Measurements from ENCODE around the gene LRRC51.
"Not testable (repeated sequence)": the region's sequence is repeated elsewhere in the genome, so short reads cannot be mapped to it uniquely, and the experiment has no call there.

Gene LRRC51

DNA sequence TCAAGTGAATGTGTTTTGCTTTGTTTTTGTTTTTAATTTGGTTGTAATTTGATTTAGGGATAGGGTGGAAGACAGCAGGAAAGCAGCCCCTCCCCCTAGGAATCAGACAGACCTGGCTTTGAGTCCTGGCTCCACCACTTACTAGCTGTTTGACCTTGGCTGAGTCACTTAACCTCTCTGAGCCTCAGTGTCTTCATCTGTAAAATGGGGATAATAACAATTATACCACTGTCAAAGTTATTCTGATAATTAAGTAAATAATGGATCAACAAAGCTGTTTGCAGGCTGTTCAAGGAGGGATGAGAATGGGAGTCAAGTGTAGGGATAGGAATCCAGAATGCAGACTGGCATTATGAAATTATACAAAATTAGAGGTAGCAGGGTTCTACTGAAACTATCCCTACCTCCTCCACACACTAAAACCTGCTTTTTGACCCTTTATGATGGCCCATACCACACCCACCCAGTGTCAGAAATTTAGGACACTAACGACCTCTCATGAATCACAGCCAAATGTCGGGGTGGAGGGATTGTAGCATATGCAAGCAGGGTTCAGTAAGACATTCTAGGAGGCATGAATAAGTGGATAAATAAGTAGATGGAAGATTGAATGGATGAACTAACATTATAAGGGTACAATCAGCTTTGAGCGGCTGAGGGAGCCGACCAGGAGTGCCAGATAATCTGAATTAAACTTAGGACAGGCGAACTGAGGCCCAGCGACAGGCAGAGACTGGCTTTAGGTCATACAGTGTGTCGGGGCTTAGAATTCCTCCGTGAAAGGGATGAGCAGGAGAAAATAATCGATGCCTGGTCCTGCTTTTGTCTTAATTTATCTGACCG lies 30.9 kb downstream of the LRRC51 start:
- DNase-seq, result no peak

DNA sequence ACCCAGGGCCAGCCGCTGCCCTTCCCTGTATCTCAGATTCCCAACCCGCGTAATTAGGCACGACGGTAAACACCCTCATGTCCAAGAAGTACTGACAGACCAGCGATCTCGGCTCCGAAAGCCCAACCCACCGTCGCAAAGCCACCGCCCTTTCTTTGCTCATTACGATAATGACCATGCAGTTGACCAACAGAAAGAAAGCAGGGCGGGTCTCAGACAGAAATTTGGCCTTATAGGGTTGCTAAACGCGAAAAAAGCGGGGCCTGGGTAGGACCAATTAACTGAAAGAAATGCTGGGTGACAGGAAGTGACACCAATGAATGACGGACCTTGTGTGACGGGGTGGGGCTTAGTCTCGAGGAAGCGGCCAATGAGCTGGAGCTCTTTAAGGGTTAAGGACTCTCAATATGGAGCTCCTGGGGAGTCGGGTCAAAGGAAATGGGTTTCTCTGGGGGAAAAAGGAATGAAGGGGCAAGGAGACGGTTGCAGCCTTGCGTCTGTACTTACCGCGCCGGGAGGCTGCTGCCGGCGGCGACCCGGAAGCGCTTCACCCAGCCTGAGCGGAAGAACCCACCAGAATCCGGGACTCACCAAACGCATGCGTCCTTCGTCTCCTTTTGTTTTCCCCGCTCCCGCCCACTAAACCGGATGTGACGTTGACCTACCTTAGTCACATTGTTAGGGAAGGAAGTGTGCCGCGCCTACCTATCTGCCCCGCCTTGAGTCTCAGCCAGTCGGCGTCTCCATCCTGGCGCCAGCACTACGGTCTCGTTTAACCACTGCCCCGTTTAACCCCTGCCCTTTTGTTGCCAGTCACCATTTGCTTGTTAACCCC lies 31.7 kb downstream of the LRRC51 start, which contains the start of gene ANAPC15:
Gene ANAPC15 (minus strand): TSS at position 553 of the 835 bp plus-strand sequence. CDS start 1,419 bp downstream, outside the sequence.
- peak; percentile 100 for DNase-seq

DNA sequence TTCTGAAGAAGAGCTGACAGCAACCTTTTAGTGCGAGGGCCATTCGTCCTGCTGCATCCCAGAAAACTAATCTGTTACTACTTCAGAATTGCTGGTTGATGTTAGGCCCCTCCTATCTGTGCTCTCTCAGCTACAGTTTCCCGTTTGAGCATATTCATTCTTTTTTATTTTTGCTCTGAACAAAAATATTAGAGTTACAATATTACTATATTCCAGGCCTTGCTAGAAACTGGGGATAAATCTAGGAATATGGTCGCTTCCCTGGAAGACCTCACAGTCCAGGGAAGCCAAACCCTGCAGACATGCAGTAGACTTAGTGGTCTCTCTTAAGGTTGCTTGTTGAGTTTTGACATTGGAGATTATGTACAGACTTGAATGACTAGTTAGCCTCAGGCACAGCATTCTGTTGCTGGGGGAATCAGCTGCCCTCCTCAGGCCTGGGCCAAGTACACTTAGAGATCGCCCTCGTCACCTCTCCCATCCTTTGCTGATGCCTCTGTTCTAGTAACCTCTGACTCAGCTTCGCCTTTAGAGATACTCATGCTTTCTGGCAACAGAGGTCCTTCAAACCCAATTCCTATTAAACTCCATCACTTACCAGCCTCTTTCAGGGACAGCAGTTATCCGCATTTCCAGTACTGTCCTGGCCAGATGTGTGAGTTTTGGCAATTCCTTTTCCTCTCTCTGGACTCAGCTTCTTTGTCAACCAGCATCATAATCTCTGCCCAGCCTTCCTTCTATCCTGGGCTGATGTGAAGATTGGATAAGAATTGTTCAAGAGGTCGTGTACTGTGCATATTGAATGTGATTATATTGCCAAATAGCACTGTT lies 32.5 kb downstream of the LRRC51 start:
- no peak for DNase-seq

DNA sequence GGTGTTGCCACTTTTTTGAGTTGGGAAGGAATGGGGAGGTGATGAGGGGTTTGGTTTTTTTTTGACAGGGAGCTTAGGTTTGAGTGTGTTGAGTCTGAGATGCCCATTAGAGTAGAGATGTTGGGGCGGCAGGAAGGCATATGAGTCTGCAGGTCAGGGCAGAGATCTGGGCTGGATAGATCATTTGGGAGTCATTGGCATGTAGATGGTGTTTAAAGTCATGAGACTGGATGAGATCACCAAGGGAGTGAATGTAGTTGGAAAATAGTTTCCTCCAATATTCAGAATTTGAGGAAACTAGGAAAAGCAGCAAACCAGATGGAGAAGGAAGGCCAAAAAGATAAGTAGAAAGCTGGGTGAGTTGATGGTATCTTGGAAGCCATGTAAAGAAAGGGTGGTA lies 33.9 kb downstream of the LRRC51 start:
- DNase-seq, result no peak

DNA sequence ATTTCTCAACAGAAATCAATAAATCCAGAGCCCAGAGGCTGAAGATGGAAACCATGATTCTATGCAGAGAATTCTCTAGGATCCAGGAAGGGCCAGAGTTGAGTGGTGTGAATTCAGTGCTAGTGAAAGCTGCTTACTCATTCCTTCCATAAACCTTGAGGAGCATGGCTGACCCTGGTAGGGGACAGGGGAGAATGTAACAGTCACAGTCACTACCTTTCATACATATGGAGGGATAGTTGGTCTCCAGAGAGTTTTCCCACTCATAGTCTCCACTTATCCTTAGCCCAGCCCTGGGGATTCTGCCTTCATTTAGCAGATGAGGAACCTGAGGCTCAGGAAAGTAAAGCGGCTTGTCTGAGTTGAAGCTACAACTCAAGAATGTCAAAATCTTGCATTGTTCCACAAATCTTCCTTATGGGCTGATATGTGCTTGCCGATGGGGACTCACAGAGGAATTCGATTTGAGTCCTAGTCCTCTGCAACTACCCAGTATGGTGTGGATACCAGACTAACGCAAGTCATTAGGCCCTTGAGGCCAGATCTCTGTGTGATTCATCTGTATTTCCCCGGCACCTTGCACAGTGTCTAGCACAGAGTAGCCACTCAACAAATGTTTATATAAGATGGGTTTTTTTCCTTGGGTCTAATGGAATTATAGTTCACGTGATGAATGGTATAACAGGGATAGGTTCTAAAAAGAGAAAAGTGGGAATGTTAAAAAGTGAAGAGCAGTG lies 35.5 kb downstream of the LRRC51 start:
- no peak for DNase-seq

DNA sequence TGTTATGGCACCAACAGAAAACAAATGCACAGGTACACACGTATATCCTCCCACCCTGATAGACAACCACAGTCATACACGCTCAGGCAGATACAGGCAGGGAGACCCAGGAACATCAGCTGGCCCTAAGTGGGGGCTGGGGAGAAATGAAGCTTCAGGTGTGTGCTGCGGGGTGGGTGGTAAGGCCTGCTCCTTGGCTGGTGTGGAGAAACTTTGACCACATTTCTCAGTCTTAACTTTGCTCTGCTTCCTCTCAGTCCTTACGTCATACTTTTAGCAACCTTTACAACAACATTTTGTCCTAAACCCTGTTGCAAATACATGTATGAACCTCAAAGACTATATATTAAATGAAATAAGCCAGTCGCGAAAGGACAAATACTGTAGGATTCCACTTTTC lies 38.5 kb downstream of the LRRC51 start:
- no peak for DNase-seq

DNA sequence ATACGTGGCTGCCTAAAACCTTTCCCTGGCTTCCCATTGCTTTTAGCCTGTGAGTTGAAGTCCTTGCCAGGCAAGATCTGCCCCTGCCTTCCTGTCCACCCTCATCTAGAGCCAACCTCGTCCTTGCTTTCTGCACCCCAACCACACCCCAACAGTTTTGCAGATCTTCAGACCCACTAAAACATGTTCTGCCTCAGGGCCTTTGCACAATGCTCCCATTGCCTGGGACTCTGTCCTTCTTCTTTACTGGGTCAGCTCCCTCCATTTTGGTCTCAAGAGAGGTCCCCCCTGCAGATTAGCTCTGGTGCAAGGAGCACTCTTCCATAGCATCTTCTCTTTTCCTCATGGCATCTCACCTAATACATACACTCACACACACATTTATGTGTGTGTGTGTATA lies 40.3 kb downstream of the LRRC51 start:
- no peak for DNase-seq

DNA sequence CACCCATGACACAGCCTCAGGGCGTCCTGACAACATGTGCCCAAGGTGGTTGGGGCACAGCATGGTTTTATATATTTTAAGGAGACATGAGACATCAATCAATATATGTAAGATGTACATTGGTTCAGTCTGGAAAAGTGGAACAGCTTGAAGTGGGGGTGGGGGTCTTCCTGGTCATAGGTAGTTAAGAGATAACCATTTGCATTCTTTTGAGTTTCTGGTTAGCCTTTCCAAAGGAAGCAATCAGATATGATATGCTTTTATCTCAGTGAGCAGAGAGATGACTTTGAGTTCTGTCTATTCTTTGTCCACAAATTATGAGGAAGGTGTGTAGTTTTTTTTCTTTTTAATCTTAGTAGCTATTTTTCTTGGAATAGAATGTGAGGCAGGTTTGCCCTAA lies 42.0 kb downstream of the LRRC51 start:
- DNase-seq, result no peak

DNA sequence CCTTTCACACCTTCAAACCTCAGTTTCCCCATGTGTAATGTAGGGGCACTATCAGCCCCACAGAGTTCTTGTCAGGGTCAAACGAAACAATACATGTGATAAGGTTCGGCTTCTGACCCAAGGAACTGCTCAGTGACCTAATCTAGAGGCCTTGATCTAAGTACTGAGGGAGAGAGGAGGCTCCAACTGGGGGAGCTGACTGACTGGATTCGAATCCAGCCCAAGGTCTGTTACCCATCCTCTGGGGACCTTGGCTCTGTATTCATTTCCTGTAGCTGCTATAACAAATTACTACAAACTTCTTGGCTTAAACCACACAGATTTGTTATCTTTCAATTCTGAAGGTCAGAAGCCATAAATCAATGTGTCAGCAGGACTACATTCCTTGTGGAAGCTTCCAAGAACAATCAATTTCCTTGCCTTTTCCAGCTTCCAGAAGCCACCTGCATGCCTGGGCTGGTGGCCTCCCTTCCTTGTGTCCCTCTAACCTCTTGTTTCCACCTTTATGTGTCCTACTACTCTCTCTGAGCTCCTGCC lies 42.5 kb downstream of the LRRC51 start:
- no peak for DNase-seq

DNA sequence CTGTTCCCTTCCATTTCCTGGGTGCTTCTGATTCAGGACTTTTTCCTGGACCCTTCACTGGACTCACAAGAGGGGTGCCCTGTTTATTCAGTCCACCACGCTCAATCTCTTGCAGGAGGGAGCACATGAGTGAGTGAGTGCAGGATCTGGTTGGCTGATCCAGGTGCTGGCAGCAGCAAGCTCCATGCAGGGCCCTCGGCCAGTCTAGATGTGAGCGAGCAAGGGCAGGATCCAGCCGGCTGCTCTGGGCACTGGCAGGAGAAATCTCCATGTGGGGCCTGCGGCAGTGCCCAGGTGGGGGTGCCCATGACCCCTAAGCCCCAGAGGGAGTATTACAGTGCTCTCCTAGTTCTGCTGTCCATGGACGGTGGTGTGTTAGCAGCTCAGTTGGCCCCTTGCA lies 43.4 kb downstream of the LRRC51 start:
- DNase-seq, result no peak

DNA sequence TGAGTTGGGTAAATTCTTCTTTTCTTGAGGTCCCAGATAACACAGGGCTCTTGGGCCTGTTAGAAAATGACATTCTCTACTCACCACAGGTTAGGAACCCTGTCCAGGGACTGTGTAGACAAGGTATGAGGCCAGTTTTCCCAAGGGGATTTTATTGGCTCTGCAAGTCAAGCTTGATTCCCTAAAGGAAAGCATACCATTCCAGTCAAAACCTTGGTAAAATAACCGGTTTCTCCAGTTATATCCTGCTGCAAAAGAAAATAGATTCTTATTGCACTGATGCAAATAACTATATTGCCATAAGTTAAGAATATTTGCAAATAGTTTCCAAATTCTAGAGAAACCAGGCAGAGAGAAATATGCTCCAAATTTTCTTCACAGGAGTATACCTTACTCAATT lies 45.3 kb downstream of the LRRC51 start:
- DNase-seq, result no peak

DNA sequence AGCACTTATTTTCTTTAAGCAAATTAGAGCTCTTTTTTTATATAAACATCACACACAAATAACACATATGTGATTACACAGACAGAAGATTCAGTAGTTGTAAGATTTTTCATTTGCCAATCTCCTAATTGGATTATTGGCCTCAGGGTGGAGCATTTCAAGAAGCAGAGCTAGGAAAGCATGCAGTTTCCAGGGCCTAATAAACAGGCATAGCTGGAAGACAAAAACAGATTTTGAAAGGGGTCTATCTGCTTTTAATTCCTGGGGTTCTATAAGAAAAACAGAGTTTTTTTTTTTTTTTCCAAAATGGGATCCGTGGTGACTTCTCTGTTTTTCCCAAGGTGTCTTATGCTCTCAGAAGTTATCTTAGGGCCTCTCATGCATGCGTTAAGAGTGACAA lies 47.3 kb downstream of the LRRC51 start:
- DNase-seq, result no peak

DNA sequence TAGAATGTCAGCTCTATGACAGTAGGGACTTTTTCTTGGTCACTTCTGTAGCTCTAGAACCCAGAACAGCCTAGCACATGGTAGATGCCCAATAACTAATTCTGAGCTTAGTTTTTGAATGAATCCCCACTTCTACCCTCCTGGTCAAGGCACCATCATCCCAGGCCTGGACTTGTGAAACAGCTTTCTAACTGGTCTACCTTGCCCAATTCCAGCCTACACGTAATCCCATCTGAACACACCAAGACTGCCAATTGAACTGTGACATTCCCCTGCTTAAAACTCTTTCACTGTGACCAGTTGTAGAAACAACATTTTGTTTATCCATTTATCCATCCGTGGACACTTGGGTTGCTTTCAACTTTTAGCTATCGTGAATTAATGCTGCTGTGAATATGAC lies 48.7 kb downstream of the LRRC51 start:
- DNase-seq, result no peak

DNA sequence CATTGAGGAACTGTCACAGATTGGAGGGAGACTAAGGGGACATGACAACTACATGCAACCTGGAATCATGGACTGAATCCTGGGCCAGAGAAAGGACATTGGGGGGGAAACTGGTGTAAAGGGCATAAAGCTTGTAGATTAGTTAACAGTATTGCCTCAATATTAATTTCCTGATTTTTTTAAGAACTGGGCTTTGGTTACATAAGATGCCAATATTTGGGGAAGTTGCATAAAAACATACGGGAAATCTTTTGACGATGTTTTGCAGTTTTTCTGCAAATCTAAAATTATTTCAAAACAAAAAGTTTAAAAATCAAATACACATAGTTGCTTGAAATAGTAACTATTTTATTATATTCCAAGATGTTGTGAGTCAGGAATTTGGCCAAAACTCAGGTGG lies 52.0 kb downstream of the LRRC51 start:
- DNase-seq, result no peak

DNA sequence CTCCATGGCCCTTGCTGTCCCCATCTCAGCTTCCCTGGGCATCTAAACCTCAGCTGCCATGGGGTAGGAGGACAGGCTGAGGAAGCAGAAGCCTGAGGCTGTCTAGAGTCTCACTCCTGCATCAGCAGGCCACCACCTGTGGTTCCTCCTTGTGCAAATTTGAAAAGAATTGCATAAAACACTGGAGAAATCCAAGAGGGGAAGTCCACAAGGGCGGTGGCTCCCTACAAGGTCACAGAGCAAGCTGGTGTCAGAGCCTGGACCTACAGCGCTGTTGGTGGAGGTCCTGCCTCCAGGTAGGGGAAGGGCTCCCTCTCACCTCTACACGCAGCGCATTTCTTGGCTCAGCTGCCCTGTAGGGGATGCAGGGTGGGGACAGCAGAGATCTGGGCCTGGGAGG lies 54.8 kb downstream of the LRRC51 start, which contains the start of gene FOLR3:
Gene FOLR3 (plus strand): TSS at position 253 of the 400 bp plus-strand sequence. CDS start 228 bp downstream, outside the sequence.
- DNase-seq, result not testable (repeated sequence)

DNA sequence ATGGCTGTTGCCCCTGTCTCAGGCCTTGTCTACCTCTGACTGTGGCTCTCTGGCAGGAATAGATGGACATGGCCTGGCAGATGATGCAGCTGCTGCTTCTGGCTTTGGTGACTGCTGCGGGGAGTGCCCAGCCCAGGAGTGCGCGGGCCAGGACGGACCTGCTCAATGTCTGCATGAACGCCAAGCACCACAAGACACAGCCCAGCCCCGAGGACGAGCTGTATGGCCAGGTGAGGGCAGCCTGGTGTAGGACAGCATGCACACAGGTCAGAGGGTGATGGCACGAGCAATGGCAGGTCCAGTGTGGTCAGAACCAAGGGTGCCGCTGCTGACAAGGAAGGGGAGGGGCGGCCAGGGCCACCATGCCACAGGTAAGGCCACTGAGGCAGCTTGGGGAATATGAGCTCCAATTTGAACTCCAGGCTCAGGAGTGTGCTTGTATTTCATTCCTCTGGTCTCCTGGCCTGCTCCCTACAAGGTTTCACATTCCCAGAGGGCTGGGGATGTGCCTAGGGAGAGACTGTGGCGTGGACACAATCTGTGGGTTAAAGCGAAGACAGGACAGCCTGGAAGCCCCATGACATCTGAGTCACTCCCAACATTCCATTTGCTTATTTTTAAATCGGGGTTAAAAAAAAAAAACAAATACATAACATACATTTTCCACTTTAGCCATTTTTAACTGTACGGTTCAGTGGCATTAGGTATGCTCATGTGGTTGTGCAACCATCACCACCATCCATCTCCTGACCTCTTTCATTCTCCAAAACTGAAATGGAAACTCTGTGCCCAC lies 55.4 kb downstream of the LRRC51 start:
- no peak for DNase-seq

DNA sequence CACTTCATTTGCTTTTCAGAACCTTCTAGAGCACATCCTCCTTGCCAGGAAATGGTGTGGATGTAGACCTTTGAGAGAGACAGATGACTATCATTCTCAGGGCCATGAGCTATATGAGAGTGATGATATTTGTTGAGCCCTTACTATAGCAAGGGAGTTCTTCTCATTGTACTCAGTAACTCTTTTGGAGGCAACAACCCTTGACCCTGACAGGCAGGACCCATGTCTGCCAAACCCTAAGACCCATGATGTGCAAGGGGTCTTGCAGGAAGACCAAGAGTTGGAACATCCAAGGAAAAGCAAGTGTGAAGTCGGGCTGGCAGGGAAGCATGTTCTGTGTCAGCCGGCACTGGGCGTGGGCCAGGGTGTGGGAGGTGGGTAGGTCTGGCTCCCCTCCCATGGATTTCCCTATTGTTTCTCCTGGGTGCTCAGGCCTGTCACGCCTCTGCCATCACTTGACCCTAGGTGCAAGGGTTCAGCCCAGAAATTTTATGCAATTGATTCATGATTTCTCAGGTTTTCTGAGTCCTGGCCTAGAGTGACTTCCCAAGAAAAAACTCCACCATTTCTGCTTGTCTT lies 56.1 kb downstream of the LRRC51 start:
- no peak for DNase-seq

DNA sequence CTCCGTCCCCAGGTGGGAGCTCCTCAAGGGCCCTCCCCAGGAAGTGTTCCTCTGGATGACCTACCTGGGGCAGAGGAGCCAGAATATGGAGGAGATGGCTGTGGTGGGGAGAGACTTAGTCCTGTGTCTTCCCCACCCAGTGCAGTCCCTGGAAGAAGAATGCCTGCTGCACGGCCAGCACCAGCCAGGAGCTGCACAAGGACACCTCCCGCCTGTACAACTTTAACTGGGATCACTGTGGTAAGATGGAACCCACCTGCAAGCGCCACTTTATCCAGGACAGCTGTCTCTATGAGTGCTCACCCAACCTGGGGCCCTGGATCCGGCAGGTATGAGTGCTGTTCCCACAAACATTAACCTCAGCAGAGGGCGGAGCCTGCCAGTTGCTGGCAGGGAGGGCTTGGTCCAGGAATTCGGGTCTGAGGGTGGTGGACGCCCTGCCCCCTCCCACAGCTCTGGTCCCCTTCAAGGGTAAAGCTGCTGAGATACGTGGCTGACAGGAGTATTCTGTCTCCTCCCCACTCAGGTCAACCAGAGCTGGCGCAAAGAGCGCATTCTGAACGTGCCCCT lies 58.3 kb downstream of the LRRC51 start:
- DNase-seq, result no peak

DNA sequence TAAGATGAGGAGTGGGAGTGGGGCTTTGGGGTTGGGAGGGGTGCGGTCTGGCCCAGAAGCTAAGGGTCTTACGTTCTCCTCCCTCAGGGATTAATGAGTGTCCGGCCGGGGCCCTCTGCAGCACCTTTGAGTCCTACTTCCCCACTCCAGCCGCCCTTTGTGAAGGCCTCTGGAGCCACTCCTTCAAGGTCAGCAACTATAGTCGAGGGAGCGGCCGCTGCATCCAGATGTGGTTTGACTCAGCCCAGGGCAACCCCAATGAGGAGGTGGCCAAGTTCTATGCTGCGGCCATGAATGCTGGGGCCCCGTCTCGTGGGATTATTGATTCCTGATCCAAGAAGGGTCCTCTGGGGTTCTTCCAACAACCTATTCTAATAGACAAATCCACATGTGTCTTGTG lies 58.9 kb downstream of the LRRC51 start:
- DNase-seq, result no peak

DNA sequence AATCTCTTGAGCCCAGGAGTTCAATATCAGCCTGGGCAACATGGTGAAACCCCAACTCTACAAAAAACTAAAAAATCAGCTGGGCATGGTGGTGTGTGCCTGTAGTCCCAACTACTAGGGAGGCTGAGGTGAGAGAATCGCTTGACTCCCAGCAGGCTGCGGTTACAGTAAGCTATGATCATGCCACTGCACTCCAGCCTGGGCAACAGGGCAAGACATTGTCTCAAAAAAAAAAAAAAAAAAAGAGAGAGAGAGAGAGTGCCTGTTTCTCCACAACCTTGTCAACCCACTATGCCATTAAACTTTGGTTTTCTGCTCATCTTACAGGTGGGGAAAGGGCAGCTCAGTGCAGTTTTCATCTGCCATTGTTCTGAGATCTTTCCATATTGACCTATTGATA lies 60.0 kb downstream of the LRRC51 start:
- DNase-seq, result no peak

Data from activated T-cell treated with anti-CD3 and anti-CD28 coated beads for 4 hours (primary cell).